AG04450 (cell line): ENCODE results near the gene CCNB2. TPM values are rescaled to one million over a fixed set of nuclear protein-coding genes. Genes with fewer than 3 reads are reported as not detected.
A peak's percentile ranks its signal among the peaks of the same experiment; 100 is the strongest.
"Not testable (repeated sequence)": the region's sequence is repeated elsewhere in the genome, so short reads cannot be mapped to it uniquely, and the experiment has no call there.

Experiments used
- CTCF ChIA-PET: fragments of 300-600, 350-600 bp; formaldehyde crosslinking; extraction: SDS; loops from one replicate; lab custom pipeline; 2022; ENCODE audit warnings: antibody characterized with exemption, inconsistent platforms; lab: Charles Lee
- POLR2A ChIA-PET: fragments of 350-600 bp; formaldehyde crosslinking; extraction: SDS; loops from one replicate; lab custom pipeline; 2021; ENCODE audit warnings: antibody characterized with exemption, inconsistent platforms; lab: Yijun Ruan, JAX
- DNase-seq: peaks from one replicate; pipeline ENCODE4 v3.0.0-alpha.2; 2011; ENCODE audit warnings: low read depth, low spot score
- H3K27ac ChIP-seq: one replicate; pipeline ENCODE4 v1.5.1; 2012; ENCODE audit warnings: low read depth, low read length, control low read depth
- H3K27me3 ChIP-seq: one replicate; pipeline ENCODE4 v1.6.0; 2012; ENCODE audit warnings: low read length; ENCODE audit not compliant: control insufficient read depth, insufficient read depth
- H3K4me3 ChIP-seq: 2 replicates; pipeline ENCODE4 v1.5.1; 2011; ENCODE audit warnings: mild to moderate bottlenecking, low read depth, low read length, control low read depth
- H3K9me3 ChIP-seq: 2 replicates; pipeline ENCODE4 v1.5.1; 2012; ENCODE audit warnings: low read length; ENCODE audit not compliant: control insufficient read depth, insufficient read depth
- polyA plus RNA-seq: library from polyadenylated mRNA; depleted of rRNA; stranded (reverse); fragments of >200 nt; gene quantifications from 2 replicates; pipeline ENCODE4 v1.2.3, GENCODE V29; 2011
- TF ChIP-seq, protein P1 (sequence below): IDR thresholded peaks from 2 replicates; pipeline ENCODE4 v1.5.1; 2011; ENCODE audit warnings: low read depth, low read length, control low read depth, inconsistent platforms

The CCNB2 gene
- polyA plus RNA-seq, 1 experiment = 25.9 TPM

DNA sequence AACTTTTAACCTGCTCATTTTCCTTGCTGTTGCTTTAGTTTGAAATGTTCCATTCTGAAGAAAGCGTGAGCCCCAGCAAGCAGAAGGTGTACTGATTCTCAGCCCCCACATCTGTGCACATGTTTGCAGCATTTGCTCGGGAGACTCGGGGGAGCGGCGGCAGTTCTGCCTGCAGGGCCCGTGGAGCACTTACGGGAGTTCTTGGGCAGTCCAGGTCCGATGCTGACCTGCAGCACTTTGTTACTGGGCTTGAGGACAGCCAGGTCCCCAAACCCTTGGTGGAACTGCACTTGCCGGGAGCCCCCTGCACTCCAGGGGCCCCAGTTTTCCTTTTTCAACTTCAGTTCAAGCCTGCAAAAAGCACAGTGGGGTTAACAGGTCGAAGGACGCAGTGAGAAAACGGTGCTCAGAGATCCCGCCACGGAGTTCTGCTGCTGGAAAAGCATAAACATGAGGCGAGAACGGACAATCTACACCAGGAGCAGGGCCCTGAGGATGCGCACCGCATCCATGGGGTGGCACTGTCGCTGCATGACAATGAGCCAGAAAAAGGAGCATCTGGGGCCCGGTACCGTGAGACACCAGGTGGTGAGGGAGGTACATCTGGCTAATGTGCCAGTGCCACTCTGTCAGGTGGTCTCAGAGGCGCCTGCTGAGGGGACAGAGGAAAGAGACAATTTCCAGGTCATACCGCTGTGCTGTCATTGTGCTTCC lies 56.1 kb downstream of the CCNB2 start:
- Histone ChIP-seq H3K4me3 (no peak overlapping the region), H3K9me3 (no peaks in the 10 kb centered on the region), H3K27ac (no peak overlapping the region), H3K27me3 (no peaks in the 10 kb centered on the region)
- ChIA-PET POLR2A (no interaction called here), CTCF (interaction anchor here (1.0 to 2.3 kb wide), 5 partner anchors 10 to 339 kb away, joined by 4 to 26 read pairs (median 6); no protein-coding TSS in a partner anchor)
- TF ChIP-seq, protein P1, sequence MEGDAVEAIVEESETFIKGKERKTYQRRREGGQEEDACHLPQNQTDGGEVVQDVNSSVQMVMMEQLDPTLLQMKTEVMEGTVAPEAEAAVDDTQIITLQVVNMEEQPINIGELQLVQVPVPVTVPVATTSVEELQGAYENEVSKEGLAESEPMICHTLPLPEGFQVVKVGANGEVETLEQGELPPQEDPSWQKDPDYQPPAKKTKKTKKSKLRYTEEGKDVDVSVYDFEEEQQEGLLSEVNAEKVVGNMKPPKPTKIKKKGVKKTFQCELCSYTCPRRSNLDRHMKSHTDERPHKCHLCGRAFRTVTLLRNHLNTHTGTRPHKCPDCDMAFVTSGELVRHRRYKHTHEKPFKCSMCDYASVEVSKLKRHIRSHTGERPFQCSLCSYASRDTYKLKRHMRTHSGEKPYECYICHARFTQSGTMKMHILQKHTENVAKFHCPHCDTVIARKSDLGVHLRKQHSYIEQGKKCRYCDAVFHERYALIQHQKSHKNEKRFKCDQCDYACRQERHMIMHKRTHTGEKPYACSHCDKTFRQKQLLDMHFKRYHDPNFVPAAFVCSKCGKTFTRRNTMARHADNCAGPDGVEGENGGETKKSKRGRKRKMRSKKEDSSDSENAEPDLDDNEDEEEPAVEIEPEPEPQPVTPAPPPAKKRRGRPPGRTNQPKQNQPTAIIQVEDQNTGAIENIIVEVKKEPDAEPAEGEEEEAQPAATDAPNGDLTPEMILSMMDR = peak; percentile 70
- no peak for DNase-seq

DNA sequence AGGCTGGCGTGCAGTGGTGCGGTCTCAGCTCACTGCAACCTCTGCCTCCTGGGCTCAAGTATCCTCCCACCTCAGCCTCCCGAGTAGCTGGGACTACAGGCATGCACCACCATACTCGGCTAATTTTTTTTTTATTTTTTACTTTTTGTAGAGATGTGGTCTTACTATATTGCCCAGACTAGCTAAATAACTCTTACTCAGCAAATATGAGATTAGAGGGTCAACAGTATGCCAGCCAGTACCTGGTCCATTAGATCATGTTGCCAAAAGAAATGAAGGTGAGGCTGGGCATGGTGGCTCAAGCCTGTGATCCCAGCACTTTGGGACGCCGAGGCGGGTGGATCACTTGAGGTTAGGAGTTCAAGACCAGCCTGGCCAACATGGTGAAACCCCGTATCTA lies 57.1 kb downstream of the CCNB2 start:
- H3K9me3 ChIP-seq, DNase-seq, H3K27me3 ChIP-seq, H3K4me3 ChIP-seq, POLR2A ChIA-PET, H3K27ac ChIP-seq: not testable (repeated sequence)
- CTCF ChIA-PET = interaction anchor here (0.6 to 2.3 kb wide), 8 partner anchors 11 to 367 kb away, joined by 3 to 26 read pairs (median 5); no protein-coding TSS in a partner anchor

DNA sequence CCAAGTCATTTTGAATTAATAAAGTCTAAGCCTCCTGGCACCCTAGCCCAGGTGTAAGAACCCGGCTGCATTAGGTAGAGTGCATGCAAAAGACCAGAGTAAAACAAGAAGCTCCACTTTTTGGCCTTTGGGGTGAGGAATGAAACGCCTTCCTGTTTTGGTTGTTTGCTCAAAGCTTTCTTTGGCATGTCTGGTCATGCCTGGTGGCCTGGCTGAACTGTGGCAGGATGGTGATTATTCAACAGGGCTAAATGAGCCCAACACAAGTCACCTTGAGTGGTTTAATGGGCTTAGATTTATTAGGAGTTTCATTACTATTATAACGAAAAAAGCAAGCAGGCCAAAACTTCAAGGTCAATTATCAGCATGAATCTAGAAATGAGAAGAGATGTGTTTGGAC lies 60.8 kb downstream of the CCNB2 start:
- Histone ChIP-seq H3K9me3 (no peaks in the 10 kb centered on the region), H3K27ac (no peak overlapping the region), H3K4me3 (no peak overlapping the region), H3K27me3 (no peaks in the 10 kb centered on the region)
- TF ChIP-seq, protein P1 = no peak
- ChIA-PET POLR2A (no interaction called here), CTCF (interaction anchor here (1.0 to 2.6 kb wide), 7 partner anchors 9 to 363 kb away, joined by 3 to 9 read pairs (median 3); no protein-coding TSS in a partner anchor)
- DNase-seq = no peak

DNA sequence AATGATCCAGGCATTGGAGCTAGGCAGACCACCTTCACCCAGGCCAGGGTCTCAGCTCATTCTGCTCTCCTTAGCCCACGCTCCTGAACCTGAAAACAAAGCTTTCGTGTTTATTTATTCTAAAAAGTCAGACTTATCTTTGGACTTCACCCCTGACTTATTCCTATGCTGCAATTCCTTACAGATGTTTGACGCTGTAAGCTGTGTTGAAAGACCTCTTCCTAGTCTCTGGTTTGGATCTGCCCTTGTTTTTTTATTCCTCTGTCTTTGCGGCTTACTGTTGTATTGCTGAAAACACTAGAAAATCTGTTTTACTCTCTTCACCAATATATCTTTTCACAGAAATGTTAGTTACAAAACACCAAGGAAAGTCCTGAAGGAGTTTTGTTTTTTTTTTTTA lies 61.2 kb downstream of the CCNB2 start:
- no peak for DNase-seq
- POLR2A ChIA-PET = no interaction called here
- Histone ChIP-seq H3K27ac (no peak overlapping the region), H3K4me3 (no peak overlapping the region), H3K9me3 (no peaks in the 10 kb centered on the region), H3K27me3 (no peaks in the 10 kb centered on the region)
- CTCF ChIA-PET = interaction anchor here (0.6 to 2.6 kb wide), 9 partner anchors 8 to 912 kb away, joined by 3 to 9 read pairs (median 3); no protein-coding TSS in a partner anchor
- TF ChIP-seq, protein P1 = no peak

DNA sequence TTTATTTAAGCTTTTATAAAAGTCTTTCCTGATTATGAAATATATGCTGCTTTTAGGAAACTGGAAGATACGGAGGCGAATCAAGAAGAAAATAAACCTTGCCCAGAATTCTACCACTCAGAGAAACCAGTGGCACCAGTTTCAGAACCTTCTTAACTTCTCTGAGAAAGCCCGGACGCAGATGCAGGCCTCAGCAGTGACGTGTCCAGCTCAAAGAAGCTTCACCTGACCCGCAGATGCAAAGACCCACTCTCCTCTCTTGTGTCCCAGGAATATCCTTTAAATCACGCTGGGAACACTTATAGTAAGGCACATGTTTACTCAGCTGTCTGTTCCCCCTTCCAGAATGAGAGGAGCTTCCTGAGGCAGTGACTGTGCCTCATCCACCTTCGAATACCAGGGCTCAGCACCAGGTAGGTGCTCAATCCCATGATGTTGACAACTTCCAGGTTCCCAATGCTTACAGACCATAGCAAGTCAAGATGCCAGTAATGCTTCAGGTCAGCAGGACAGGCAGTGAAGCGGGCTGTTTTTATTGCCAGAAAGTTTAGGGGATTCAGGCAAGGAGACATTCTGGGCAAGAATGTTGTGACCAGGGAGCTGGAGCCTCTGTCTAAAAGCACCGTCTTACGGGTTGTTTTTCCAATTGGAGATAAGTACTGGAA lies 61.8 kb downstream of the CCNB2 start:
- POLR2A ChIA-PET = no interaction called here
- no peak overlapping the region for H3K27ac ChIP-seq
- CTCF ChIA-PET = interaction anchor here (0.6 to 2.6 kb wide), 8 partner anchors 8 to 912 kb away, joined by 3 to 9 read pairs (median 3); no protein-coding TSS in a partner anchor
- no peaks in the 10 kb centered on the region for H3K9me3 ChIP-seq
- H3K27me3 ChIP-seq = no peaks in the 10 kb centered on the region
- TF ChIP-seq, protein P1 = no peak
- DNase-seq = no peak
- H3K4me3 ChIP-seq = no peak overlapping the region
